ENCODE data around the gene WDR3. TPM values are rescaled to one million over a fixed set of nuclear protein-coding genes. Genes with fewer than 3 reads are reported as not detected.

The WDR3 gene
- total and polyA plus RNA-seq, 10 of the 15 experiments (the other 5 are each of a cell fraction or from before 2014, with no cell fraction given): 24.0 to 66.5 (median 42.9) TPM

DNA sequence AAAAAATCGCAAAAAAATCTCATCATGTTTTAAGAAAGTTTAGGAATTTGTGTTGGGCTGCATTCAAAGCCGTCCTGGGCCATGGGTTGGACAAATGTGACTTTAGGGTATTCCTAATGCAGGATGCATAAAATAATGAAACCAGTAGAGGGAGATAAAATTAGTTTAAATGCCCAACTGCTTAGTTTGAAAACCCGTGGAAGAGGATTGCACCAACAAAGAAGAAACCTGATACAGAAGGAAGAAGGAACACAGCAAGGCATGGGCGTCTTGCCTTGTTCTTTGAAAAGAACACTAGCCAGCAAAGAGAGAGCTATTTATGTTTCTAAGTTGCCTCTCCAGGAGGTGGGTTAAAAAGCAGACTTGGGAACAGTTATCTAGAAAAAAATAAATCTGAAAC lies 37.9 kb downstream of the WDR3 start:
- Histone ChIP-seq H3K36me3 (ENCODE audit: control insufficient read depth in 2 of 2, insufficient read depth in 2 of 2, low read length in 1 of 2) (peaks cover 0 to 8% of the 10 kb centered on the region in 2 experiments; a peak in 2 of 4 replicates), H3K4me1 (ENCODE audit: control insufficient read depth, insufficient read depth, low read length) (no peaks in the 10 kb centered on the region), H3K4me2 (ENCODE audit: control insufficient read depth, insufficient read depth) (no peak overlapping the region), H4K20me1 (ENCODE audit: control insufficient read depth, insufficient read depth) (no peaks in the 10 kb centered on the region), H3K79me2 (ENCODE audit: control insufficient read depth, insufficient read depth, low read length) (no peaks in the 10 kb centered on the region), H3K9ac (ENCODE audit: control insufficient read depth, insufficient read depth, low read length) (no peak overlapping the region), H3K27me3 (replicated peaks in 1 of 2; ENCODE audit: control insufficient read depth in 2 of 2, insufficient read depth in 2 of 2, low read length in 1 of 2) (no peaks in the 10 kb centered on the region), H3K9me3 (replicated peaks; ENCODE audit: control insufficient read depth, insufficient read depth, low read length) (no peaks in the 10 kb centered on the region), H3K27ac (ENCODE audit: control insufficient read depth, insufficient read depth) (no peak overlapping the region), H3K4me3 (no peak overlapping the region), H2AFZ (ENCODE audit: control insufficient read depth, low read depth, low read length) (no peak overlapping the region)
- in situ Hi-C loops (cut with MboI) (no loop called here), intact Hi-C loops (cut with micrococcal nuclease; ENCODE audit: unreplicated experiment) (no loop called here)
- no TSS peak for BruUV-seq (replicated peaks)
- no peak for ATAC-seq
- 68% methylated on average over 4 of the region's 4 CpGs for WGBS (ENCODE audit: insufficient coverage, insufficient replicate concordance, low lambda C conversion rate, missing lambda C conversion rate)
- CTCF ChIA-PET: interaction anchor here (1.1 to 1.4 kb wide), 2 partner anchors 16 to 71 kb away, joined by 3 read pairs; no protein-coding TSS in a partner anchor
- SMC1A ChIA-PET (ENCODE audit: uncharacterized antibody, unreplicated experiment): interaction anchor here (1.3 kb wide), 1 partner anchor 11 kb away, joined by 5 read pairs; no protein-coding TSS in a partner anchor
- POLR2A ChIA-PET: no interaction called here
- DNase-seq (ENCODE audit: low read depth, low spot score): no peak
- no peak for FAIRE-seq
- TF ChIP-seq MEF2B (IDR thresholded peaks at IDR 0.05; ENCODE audit: partially characterized antibody, poor library complexity, severe bottlenecking) (no peak), ZNF217 (IDR thresholded peaks at IDR 0.05) (no peak), HDGF (IDR thresholded peaks at IDR 0.05) (no peak), SUZ12 (IDR thresholded peaks at IDR 0.05; ENCODE audit: unreplicated experiment) (no peak), NFIC (IDR thresholded peaks at IDR 0.05; ENCODE audit: low read depth, low read length) (no peak), PAX5 (IDR thresholded peaks at IDR 0.05; ENCODE audit: borderline replicate concordance, low read depth, low read length) (no peak), CBX3 (IDR thresholded peaks at IDR 0.05; ENCODE audit: borderline replicate concordance, low read depth) (no peak), BACH1 (IDR thresholded peaks at IDR 0.05; ENCODE audit: borderline replicate concordance) (no peak), TCF12 (IDR thresholded peaks at IDR 0.05; ENCODE audit: low read depth, low read length) (no peak), ZNF622 (IDR thresholded peaks at IDR 0.05) (no peak), NFYA (IDR thresholded peaks at IDR 0.05; ENCODE audit: borderline replicate concordance, low read depth, low read length) (no peak)
- TF ChIP-seq, protein P1, sequence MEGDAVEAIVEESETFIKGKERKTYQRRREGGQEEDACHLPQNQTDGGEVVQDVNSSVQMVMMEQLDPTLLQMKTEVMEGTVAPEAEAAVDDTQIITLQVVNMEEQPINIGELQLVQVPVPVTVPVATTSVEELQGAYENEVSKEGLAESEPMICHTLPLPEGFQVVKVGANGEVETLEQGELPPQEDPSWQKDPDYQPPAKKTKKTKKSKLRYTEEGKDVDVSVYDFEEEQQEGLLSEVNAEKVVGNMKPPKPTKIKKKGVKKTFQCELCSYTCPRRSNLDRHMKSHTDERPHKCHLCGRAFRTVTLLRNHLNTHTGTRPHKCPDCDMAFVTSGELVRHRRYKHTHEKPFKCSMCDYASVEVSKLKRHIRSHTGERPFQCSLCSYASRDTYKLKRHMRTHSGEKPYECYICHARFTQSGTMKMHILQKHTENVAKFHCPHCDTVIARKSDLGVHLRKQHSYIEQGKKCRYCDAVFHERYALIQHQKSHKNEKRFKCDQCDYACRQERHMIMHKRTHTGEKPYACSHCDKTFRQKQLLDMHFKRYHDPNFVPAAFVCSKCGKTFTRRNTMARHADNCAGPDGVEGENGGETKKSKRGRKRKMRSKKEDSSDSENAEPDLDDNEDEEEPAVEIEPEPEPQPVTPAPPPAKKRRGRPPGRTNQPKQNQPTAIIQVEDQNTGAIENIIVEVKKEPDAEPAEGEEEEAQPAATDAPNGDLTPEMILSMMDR (IDR thresholded peaks at IDR 0.05 in 2 of 3, conservative IDR thresholded peaks at IDR 0.05 in 1 of 3; ENCODE audit: control insufficient read depth in 2 of 3, extremely low read depth in 1 of 3, insufficient read depth in 1 of 3, low read depth in 3 of 3, low read length in 3 of 3): no peak
- TF ChIP-seq, protein P2, sequence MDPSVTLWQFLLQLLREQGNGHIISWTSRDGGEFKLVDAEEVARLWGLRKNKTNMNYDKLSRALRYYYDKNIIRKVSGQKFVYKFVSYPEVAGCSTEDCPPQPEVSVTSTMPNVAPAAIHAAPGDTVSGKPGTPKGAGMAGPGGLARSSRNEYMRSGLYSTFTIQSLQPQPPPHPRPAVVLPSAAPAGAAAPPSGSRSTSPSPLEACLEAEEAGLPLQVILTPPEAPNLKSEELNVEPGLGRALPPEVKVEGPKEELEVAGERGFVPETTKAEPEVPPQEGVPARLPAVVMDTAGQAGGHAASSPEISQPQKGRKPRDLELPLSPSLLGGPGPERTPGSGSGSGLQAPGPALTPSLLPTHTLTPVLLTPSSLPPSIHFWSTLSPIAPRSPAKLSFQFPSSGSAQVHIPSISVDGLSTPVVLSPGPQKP (IDR thresholded peaks at IDR 0.05; ENCODE audit: low read depth, low read length): no peak
- TF ChIP-seq, protein P3, sequence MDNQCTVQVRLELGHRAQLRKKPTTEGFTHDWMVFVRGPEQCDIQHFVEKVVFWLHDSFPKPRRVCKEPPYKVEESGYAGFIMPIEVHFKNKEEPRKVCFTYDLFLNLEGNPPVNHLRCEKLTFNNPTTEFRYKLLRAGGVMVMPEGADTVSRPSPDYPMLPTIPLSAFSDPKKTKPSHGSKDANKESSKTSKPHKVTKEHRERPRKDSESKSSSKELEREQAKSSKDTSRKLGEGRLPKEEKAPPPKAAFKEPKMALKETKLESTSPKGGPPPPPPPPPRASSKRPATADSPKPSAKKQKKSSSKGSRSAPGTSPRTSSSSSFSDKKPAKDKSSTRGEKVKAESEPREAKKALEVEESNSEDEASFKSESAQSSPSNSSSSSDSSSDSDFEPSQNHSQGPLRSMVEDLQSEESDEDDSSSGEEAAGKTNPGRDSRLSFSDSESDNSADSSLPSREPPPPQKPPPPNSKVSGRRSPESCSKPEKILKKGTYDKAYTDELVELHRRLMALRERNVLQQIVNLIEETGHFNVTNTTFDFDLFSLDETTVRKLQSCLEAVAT (IDR thresholded peaks at IDR 0.05): no peak
- TF ChIP-seq, protein P4, sequence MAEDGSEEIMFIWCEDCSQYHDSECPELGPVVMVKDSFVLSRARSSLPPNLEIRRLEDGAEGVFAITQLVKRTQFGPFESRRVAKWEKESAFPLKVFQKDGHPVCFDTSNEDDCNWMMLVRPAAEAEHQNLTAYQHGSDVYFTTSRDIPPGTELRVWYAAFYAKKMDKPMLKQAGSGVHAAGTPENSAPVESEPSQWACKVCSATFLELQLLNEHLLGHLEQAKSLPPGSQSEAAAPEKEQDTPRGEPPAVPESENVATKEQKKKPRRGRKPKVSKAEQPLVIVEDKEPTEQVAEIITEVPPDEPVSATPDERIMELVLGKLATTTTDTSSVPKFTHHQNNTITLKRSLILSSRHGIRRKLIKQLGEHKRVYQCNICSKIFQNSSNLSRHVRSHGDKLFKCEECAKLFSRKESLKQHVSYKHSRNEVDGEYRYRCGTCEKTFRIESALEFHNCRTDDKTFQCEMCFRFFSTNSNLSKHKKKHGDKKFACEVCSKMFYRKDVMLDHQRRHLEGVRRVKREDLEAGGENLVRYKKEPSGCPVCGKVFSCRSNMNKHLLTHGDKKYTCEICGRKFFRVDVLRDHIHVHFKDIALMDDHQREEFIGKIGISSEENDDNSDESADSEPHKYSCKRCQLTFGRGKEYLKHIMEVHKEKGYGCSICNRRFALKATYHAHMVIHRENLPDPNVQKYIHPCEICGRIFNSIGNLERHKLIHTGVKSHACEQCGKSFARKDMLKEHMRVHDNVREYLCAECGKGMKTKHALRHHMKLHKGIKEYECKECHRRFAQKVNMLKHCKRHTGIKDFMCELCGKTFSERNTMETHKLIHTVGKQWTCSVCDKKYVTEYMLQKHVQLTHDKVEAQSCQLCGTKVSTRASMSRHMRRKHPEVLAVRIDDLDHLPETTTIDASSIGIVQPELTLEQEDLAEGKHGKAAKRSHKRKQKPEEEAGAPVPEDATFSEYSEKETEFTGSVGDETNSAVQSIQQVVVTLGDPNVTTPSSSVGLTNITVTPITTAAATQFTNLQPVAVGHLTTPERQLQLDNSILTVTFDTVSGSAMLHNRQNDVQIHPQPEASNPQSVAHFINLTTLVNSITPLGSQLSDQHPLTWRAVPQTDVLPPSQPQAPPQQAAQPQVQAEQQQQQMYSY (CRISPR knock-in tag; IDR thresholded peaks at IDR 0.05): no peak
- TF ChIP-seq, protein P5, sequence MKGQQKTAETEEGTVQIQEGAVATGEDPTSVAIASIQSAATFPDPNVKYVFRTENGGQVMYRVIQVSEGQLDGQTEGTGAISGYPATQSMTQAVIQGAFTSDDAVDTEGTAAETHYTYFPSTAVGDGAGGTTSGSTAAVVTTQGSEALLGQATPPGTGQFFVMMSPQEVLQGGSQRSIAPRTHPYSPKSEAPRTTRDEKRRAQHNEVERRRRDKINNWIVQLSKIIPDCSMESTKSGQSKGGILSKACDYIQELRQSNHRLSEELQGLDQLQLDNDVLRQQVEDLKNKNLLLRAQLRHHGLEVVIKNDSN (IDR thresholded peaks at IDR 0.05; ENCODE audit: borderline replicate concordance, extremely low read length, insufficient read depth, low read depth, low read length): no peak
- RAD21 ChIA-PET (ENCODE audit: unreplicated experiment): no interaction called here
